ENCODE results near the gene ZFP1.

Gene ZFP1

GRCh38 chr16:75109732-75110243 lies 38.5 kb upstream of the ZFP1 start:
- TF ChIP-seq CTCF (conservative IDR thresholded peaks at IDR 0.05; ENCODE audit: low read length): no peak
- no peak for DNase-seq (ENCODE audit: low read depth)
- H3K4me3 ChIP-seq (ENCODE audit: low read length): no peak overlapping the region

- peak; percentile 85 for DNase-seq (ENCODE audit: low read depth)
- H3K4me3 ChIP-seq (ENCODE audit: low read length): peak overlapping the region; percentile 45
- TF ChIP-seq CTCF (conservative IDR thresholded peaks at IDR 0.05; ENCODE audit: low read length): peak; percentile 81
Measured at GRCh38 chr16:75110637-75111513, 37.4 kb upstream of the ZFP1 start.

- DNase-seq (ENCODE audit: low read depth): no peak
- H3K4me3 ChIP-seq (ENCODE audit: low read length): no peak overlapping the region
- no peak for TF ChIP-seq CTCF (conservative IDR thresholded peaks at IDR 0.05; ENCODE audit: low read length)
Measured at GRCh38 chr16:75111514-75111940, 36.8 kb upstream of the ZFP1 start.

GRCh38 chr16:75111961-75112733 lies 36.2 kb upstream of the ZFP1 start:
- TF ChIP-seq CTCF (conservative IDR thresholded peaks at IDR 0.05; ENCODE audit: low read length): no peak
- no peak overlapping the region for H3K4me3 ChIP-seq (ENCODE audit: low read length)

GRCh38 chr16:75112734-75113491 lies 35.4 kb upstream of the ZFP1 start:
- no peak for TF ChIP-seq CTCF (conservative IDR thresholded peaks at IDR 0.05; ENCODE audit: low read length)
- no peak for DNase-seq (ENCODE audit: low read depth)
- H3K4me3 ChIP-seq (ENCODE audit: low read length): no peak overlapping the region

More at GRCh38 chr16:75111961-75112733, 36.2 kb upstream of the ZFP1 start:
- DNase-seq (ENCODE audit: low read depth): no peak

- TF ChIP-seq CTCF (conservative IDR thresholded peaks at IDR 0.05; ENCODE audit: low read length): no peak
- DNase-seq (ENCODE audit: low read depth): no peak
Measured at GRCh38 chr16:75113541-75114121, 34.7 kb upstream of the ZFP1 start.

More at GRCh38 chr16:75113541-75114121, 34.7 kb upstream of the ZFP1 start:
- no peak overlapping the region for H3K4me3 ChIP-seq (ENCODE audit: low read length)
